GM12865 (cell line): Measurements from ENCODE around the gene R3HDML.

Experiments used
- DNase-seq: peaks from one replicate; pipeline ENCODE4 v3.0.0; 2010; ENCODE audit warnings: low read depth
- H3K4me3 ChIP-seq: 2 replicates; pipeline ENCODE4 v1.5.1; 2011; ENCODE audit warnings: mild to moderate bottlenecking, low read depth, low read length, control low read depth
- TF ChIP-seq, protein P1 (sequence below): IDR thresholded peaks from 2 replicates; pipeline ENCODE4 v1.5.1; 2011; ENCODE audit warnings: low read length, control low read depth, low read depth, inconsistent platforms; ENCODE audit not compliant: insufficient read depth; ENCODE audit errors: missing control alignments

R3HDML gene

DNA sequence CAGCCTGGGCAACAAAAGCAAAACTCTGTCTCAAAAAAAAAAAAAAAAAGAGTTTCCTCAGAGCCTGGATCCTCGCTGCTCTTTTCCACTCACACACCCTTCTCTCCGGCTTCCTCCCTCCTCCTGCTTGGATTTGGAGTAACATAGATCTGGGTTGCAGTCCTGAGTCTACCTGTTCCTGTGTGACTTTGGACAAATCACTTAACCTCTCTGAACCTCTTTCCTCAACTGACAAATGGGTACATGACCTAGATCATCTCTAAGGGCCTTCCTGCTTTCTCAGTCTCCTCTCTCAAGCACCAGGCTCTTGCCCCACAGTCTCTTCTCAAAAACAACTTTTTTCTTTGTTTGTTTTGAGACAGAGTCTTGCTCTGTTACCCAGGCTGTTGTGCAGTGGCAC, 5.6 kb upstream of the R3HDML start:
- no peak for DNase-seq
- H3K4me3 ChIP-seq: no peak overlapping the region
- TF ChIP-seq, protein P1, sequence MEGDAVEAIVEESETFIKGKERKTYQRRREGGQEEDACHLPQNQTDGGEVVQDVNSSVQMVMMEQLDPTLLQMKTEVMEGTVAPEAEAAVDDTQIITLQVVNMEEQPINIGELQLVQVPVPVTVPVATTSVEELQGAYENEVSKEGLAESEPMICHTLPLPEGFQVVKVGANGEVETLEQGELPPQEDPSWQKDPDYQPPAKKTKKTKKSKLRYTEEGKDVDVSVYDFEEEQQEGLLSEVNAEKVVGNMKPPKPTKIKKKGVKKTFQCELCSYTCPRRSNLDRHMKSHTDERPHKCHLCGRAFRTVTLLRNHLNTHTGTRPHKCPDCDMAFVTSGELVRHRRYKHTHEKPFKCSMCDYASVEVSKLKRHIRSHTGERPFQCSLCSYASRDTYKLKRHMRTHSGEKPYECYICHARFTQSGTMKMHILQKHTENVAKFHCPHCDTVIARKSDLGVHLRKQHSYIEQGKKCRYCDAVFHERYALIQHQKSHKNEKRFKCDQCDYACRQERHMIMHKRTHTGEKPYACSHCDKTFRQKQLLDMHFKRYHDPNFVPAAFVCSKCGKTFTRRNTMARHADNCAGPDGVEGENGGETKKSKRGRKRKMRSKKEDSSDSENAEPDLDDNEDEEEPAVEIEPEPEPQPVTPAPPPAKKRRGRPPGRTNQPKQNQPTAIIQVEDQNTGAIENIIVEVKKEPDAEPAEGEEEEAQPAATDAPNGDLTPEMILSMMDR: no peak

DNA sequence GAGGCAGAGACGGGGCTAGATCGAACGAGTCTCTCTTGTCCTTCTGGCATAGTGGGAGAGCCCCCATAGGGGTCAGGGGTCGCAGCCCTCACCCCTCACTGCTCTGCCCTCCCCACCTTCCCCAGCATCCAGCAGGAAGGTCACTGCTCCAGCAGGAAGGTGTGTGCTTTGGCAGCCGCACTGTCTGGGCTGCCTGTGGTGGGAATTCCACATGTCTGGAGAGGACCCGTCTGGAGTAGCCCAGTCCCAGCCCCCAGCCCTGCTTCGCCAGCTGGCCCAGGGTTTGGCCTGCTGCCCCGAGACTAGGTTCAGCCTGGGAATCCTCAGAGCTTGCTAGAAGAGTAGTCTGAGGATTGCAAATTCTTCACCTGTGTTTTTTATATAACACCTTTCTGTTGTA, 2.5 kb upstream of the R3HDML start:
- TF ChIP-seq, protein P1: no peak
- H3K4me3 ChIP-seq: no peak overlapping the region
- no peak for DNase-seq

DNA sequence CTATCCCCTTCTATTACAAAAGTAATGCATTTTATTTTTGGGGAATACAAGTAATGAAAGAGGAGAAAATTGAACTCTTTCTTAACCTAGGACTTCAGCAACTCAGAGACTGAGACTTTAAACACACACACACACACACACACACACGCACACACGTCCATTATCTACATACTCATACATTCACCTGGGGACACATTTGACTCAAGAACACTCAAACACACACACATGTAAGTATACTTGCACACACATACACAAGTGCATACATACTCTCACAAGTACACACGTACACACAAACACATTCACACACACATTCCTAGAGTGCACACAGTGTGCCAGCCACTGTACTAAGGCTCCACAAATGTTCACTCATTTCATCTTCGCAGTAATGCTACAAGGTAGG, 2.1 kb upstream of the R3HDML start:
- DNase-seq: no peak
- H3K4me3 ChIP-seq: no peak overlapping the region
- TF ChIP-seq, protein P1: no peak

DNA sequence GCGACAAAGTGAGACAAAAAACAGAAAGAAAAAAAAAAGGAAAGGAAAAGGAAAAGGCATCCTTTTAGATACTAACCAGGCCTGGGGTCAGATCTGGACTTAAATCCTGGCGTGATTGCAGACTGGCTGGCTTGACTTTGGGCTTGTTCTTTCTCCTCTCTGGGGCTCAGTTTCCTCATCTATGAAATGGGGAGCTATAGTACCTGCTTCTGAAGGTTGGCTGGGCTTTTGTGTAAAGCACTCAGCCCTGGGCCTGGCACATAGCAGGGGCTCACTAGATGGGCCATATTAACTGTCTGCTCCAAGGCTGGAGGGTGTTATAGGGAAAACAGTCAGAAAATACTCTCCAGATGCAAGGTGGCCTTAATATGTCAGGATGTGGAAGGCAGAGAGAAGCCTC, 1.2 kb upstream of the R3HDML start:
- no peak overlapping the region for H3K4me3 ChIP-seq
- TF ChIP-seq, protein P1: no peak

DNA sequence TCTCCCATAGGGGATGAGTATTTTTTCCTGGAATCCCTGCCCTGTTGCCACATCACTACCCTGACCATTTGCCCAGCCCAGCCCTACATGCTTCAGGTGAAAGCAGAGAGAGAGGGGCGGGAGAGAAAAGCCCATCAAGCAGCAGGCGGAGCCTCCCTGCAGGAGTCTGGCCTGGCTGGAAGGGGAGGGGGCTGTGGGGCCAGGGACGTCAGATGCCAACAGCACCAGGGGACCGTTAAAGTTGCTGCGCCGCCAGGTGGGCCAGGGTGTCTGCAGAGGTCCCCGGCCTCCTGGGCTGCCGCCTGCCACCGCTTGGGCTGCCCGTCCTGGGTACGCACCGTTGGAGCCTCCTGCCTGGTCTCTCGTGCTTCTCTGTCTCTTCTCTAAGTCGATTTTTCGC, 757 bp upstream of the R3HDML start:
- TF ChIP-seq, protein P1: no peak
- DNase-seq: no peak

More for the DNA sequence above, 1.2 kb upstream of the R3HDML start:
- DNase-seq: no peak

DNA sequence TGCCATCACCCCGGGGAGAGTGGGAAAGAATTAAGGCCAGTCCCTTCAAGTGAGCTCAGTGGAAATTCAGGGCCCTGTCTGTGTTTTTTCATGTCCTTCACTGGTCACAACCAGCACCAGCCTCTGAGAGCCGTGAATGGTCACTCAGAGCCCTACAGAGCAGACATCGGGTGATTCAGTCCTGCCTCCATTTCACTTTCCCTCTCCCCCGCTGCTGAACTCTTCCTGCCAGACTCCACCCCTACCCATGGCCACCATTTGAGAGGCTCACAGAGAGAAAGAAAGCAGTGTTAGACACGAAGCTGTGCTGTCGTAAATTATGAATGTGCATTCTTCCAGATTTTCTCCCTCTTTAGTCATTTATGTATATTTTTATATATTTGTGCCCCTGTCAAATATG, 5.4 kb downstream of the R3HDML start:
- no peak for DNase-seq
- TF ChIP-seq, protein P1: no peak
- no peak overlapping the region for H3K4me3 ChIP-seq

More for the DNA sequence above, 757 bp upstream of the R3HDML start:
- no peak overlapping the region for H3K4me3 ChIP-seq

DNA sequence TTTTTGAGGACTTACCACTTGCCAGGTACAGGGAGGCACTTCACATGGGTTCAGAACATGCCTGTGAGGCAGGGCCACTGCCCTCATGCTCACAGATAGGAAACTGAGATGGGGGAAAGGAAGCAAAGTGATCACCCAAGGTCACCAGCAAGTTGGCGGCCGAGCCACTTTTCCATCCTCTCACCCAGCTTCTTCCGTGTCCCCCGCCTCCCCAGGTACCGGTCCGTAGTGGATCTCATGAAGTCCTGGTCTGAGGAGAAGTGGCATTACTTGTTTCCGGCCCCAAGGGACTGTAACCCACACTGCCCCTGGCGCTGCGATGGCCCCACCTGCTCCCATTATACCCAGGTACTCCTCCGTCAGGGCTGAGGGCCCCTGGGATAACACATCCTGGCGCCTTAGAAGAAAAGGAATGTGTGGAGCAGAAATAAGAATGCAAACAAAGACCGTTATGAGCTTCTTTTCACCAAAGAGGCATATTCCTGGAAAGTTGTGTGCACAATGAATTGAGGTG, 6.4 kb downstream of the R3HDML start:
- TF ChIP-seq, protein P1: no peak
- no peak for DNase-seq
- no peak overlapping the region for H3K4me3 ChIP-seq
